ENCODE measurements around the gene IYD.
"Not testable (repeated sequence)": the region's sequence is repeated elsewhere in the genome, so short reads cannot be mapped to it uniquely, and the experiment has no call there.

Gene IYD

DNA sequence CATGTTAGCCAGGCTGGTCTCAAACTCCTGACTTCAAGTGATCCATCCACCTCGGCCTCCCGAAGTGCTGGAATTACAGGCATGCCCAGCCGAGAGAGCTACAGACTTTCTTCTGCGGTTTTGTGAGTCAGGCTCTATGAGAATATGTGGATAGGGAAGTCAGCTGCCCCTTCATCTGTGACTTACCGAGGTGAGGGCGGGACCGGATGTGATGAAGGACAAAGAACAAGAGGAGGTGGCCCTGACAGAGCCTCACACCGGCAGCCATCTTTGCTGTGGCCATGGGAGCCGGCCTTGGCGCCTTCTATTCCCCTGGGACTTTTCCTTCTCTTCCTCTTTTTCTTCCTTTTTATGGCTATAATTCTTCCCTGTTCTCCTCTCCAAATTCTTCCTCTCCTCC lies 67.0 kb downstream of the IYD start:
- no peak for DNase-seq (ENCODE audit: low read depth)

DNA sequence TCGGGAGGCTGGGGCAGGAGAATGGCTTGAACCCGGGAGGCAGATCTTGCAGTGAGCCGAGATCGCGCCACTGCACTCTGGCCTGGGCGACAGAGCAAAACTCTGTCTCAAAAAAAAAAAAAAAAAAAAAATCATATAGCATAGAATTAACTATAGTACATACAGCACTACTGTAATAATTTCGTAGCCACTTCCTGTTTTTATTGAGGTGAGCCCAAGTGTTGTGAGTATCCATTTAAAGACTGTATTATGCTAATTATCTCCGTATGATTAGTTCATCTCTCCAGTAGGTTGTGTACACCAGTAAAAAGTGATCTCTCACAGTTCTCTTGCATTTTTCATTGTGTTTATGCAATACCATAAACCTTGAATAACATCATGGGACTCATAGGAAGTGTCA lies 70.6 kb downstream of the IYD start:
- no peak for DNase-seq (ENCODE audit: low read depth)

DNA sequence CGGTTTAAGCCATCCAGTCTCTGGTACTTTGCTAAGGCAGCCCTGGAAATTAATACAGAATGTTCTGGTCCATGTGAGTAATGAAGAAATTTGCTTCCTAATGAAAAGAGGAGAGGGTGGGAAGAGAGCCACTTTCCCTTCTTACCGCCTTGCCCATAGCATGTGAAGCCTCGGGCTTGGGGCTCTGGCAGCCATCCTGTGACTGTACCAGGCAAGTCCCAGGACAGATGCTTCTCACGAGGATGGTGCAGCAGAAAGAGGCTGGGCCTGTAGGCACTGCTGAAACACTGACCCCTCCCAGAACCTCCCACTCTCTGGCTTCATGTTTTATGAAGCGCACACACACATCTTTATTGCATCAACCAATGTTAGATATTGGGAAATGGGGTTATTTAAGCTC lies 74.8 kb downstream of the IYD start:
- no peak for DNase-seq (ENCODE audit: low read depth)

DNA sequence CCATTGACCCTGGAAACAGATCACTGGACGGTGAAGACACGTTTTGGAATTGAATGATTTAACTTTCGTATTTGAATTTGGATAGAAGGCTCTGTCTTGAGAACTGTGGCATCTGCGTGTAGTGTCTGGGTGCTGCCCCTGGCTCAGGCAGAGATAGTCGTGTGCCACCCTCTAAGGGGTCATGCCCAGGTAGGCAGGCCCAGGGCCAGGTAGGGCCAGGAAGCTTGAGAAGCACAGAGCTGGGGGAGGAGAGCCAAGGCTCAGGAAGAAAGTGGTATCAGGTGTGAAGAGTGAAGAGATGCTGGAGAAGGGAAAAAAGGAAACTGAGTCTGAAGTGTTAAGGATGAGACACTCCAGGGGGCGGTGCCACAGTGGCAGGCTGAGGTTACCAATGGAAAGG lies 75.5 kb downstream of the IYD start:
- no peak for DNase-seq (ENCODE audit: low read depth)

DNA sequence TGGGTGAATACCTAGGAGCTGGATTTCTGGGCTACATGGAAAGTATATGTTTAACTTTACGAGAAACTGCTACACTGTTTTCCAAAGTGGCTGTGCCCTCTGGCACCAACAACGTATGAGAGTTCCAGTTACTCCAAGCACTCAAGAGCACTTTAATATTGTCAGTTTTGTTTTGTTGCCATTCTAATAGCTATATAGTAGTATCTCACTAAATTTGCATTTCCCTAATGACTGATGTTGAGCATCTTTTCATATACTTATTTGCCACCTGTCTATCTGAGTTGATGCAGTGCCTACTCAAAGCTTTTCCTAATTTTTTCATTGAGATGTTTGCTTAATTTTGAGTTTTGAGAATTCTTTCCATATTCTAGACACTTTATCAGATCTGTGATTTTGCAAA lies 76.7 kb downstream of the IYD start:
- no peak for DNase-seq (ENCODE audit: low read depth)

DNA sequence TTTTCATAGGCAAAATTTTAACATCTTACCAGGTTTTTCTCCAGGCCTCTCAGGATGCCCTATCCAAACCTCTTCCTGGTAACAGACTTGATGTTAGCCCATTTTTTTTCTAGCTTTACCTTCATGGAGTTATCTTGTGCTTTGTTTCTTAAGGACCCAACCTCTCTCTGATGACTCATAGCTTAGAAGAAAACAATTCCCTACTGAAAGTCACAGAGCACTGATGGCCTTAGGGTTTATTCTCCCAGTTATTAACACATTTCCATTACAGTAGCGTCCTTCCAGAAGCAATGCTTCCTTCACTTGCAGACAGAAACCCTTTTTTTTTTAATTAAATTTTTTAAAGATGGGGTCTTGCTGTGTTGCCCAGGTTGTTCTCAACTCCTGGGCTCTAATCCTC lies 79.4 kb downstream of the IYD start:
- DNase-seq (ENCODE audit: low read depth): no peak

DNA sequence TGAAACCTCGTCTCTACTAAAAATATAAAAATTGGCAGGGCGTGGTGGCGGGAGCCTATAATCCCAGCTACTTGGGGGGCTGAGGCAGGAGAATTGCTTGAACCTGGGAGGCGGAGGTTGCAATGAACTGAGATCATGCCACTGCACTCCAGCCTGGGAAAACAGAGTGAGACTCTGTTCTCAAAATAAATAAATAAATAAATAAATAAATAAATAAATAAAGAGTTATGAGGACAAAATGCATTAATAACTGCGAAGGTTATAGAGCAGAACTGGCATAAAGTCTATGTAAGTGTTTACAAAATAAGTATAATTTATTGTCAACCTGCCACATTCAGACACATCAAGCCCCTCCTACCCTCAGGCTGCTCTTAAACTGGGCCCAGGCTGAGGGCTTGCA lies 80.2 kb downstream of the IYD start:
- DNase-seq (ENCODE audit: low read depth): not testable (repeated sequence)

DNA sequence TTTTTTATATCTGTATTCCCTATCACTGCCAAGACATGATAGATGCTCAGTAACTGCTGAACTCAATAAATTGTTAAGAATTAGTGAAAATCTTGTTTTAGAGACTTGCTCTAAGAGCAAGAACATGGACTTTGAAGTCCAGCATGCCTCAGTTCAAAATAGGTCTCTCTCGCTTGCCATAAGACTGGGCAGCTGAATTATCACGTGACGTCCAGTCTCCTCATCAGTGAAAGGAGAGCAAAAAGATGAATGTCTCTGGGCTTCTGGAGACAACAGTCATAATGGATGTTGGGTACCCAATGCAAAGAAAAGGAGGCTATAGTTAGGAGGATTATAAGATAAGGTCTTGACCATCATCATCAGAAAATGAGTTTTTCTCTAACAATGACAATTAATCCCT lies 82.1 kb downstream of the IYD start:
- no peak for DNase-seq (ENCODE audit: low read depth)

DNA sequence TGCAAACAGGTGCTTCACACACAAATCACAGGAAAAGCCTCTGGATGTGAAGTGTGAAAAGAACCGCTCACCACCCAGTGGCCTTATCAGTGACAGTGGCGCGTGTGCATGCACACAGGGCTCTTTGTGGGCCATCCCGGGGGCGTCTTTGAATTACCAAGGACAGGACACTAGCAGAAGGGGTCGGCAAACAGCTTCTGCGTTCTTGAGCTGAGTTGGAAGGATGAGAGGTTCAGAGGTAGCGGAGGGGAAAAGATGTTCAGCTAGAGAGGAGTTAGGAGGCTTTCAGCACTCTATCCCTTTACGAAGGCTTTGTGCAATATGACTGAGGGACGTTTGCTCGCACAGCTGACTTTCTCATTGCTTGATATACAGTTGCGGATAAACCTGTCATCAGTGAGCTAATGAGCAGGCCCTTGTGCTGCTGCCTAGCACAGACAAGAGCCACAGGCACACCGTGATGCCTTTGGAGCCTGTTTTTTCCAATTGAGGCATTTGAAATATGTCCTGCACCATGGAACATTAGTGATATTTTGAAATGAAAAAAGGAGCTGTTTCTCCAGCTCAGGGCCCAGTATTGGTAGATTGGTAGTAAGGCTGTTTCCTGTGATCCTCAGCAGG lies 83.1 kb downstream of the IYD start:
- no peak for DNase-seq (ENCODE audit: low read depth)

DNA sequence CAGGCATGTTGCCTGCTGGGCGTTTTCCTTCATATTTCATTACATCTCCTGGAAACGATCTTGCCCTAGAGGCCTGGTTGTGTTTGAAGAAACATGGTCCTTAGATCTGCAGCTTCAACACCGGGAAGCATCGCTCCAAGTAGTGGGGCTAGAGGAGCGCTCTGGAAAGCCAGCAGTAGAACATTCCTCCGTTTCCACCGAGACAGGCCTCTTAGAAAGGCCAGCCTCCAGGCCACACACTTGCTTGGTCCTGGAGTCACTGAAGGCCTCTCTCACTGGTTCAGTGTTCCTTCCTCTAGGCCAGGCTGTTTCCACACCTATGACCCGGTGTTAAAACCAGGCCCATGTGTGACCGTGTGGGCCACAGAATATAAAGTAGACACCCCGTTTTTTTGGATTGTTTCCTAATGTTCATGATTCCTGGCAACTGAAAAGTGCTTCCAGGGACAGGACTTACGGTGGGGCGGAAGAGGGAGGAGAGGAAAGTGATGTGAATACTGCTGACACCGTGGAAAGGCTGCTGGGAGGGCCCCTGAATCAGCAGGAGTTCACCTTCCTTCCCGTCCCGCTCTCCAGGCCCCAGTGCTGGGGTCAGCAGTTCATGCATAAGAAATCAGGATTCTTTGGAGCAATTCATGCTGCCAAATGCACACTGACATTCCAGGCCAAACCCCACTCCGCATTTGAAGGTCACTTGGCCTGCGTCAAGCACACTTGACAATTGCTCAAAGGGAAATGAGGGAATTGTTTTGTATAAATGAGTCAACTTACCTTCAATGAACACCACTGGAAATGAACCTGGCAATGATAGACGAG lies 83.8 kb downstream of the IYD start:
- no peak for DNase-seq (ENCODE audit: low read depth)

DNA sequence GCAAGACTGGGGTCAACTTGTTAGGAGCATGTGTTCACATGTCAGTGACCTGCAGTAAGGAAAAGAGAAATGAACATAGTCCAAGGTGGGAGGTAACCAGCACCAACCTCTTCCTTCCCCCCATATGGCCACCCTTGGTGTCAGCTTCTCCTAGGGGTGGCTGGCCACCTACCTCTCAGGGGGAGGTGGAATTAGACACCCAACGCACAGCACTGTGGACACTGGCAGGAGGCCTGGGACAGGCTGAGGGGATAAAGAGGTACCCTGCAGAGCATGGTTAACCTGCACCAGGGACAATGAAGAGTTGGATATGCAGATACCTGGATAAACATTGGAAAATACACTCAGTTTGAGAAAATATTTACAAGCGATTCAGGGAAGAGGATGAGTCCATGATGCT lies 84.5 kb downstream of the IYD start:
- no peak for DNase-seq (ENCODE audit: low read depth)
